Measurements from ENCODE around the gene PAAF1.
A peak's percentile ranks its signal among the peaks of the same experiment; 100 is the strongest.
"Not testable (repeated sequence)": the region's sequence is repeated elsewhere in the genome, so short reads cannot be mapped to it uniquely, and the experiment has no call there.

Gene PAAF1

DNA sequence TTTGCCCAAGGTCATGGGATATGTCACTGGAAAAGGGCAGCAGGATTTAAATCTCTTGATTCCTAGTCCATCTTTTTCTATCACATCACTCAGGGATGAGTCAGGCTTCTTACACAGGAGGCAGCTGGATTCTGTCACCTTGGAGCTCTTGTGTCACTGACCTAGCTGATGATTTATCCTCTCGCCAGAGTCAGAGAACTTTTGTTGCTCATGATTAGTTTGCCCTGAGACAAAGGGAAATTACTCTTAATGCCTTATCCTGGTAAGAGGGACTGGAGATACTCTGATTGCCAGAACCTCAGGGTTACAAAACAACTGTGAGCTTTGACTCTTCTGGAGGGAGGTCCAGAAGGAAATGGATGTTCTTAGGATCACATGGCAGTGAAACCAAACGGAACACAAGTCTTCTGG is 10.2 kb upstream of the PAAF1 start:
- DNase-seq (ENCODE audit: low read depth) = no peak

DNA sequence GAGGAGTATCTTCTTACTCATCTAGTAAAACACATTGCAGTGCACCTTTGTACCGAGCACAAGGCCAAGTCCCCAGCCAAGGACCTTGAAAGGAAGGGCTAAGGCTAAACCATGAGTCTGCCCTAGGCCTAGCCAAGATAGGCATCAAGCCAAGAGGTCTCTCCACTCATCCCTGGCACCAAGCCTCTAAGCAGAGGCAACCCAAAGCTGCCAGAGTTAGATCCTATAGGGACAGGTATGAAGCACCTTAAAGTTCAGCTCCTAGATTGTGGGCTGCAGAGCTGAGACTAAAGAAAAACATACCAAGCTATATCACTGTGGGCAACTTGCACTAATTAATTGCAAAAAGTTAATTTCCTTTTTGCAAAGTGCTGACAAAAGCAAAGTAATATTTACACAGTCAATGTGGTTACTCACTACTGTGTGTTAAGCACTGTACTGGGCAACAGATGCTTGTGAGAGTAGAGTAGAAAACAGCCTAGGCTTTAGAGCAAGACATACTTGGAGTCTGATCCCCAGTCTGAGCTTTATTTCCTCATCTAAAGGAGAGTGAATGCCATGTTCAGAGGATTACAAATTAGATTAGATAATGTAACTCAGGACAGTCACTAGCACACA is 7.4 kb upstream of the PAAF1 start:
- TF ChIP-seq, protein P1, sequence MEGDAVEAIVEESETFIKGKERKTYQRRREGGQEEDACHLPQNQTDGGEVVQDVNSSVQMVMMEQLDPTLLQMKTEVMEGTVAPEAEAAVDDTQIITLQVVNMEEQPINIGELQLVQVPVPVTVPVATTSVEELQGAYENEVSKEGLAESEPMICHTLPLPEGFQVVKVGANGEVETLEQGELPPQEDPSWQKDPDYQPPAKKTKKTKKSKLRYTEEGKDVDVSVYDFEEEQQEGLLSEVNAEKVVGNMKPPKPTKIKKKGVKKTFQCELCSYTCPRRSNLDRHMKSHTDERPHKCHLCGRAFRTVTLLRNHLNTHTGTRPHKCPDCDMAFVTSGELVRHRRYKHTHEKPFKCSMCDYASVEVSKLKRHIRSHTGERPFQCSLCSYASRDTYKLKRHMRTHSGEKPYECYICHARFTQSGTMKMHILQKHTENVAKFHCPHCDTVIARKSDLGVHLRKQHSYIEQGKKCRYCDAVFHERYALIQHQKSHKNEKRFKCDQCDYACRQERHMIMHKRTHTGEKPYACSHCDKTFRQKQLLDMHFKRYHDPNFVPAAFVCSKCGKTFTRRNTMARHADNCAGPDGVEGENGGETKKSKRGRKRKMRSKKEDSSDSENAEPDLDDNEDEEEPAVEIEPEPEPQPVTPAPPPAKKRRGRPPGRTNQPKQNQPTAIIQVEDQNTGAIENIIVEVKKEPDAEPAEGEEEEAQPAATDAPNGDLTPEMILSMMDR (IDR thresholded peaks at IDR 0.05; ENCODE audit: control insufficient read depth, extremely low read depth, insufficient read depth) = no peak

More for the DNA sequence above, 10.2 kb upstream of the PAAF1 start:
- TF ChIP-seq, protein P1 (IDR thresholded peaks at IDR 0.05; ENCODE audit: control insufficient read depth, extremely low read depth, insufficient read depth) = no peak
- no peak overlapping the region for H3K4me3 ChIP-seq (ENCODE audit: low read depth, low read length)

DNA sequence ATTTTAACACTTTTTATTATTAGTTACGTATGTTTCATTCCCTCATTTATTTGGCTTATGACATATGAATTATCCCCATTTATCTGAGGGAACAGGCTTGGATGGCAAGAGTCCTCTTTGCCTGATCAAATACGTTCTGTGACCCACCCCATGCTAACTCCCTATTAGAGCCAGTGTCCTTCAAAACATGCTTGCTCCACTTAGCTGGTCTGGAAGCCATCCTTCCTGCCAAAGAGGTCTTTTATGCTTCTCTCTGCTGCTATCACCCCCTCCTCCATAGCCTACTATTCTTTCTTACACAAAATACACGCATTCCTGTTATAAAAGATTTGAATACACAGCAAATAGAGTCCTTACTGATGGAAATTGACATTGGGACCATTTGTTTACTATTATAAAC is 6.5 kb upstream of the PAAF1 start:
- TF ChIP-seq, protein P1 (IDR thresholded peaks at IDR 0.05; ENCODE audit: control insufficient read depth, extremely low read depth, insufficient read depth) = no peak
- no peak for DNase-seq (ENCODE audit: low read depth)
- H3K4me3 ChIP-seq (ENCODE audit: low read depth, low read length) = no peak overlapping the region

More for the DNA sequence above, 7.4 kb upstream of the PAAF1 start:
- peak; percentile 59 for DNase-seq (ENCODE audit: low read depth)
- no peak overlapping the region for H3K4me3 ChIP-seq (ENCODE audit: low read depth, low read length)

DNA sequence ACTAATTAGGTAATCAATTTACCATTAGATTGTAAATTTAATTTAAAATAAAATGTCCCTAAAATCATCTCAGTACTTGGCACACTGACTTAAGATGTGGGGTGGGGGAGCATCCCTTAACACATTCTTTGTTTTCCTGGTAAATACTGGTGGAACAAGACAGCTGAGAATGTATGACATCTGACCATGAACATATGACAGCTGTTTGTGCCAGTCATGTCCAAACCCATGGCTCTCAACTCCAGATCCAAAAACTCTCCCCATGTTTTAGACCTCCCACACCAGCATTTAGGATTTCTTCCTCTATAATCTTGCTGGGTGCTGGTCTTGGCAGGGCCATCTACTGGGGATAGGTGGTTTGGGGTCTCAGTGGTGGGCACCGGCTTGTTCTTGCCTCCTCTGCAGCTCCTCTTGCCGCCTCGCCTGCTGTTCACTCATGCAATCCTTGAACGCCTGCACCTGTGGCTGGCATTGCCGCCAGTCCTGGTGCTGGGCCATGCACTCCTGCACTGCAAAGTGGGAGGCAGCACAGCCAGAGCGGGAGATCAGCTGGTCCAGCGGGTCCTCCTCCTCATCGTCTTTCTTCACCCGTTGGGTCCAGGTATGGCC is 3.9 kb upstream of the PAAF1 start:
- H3K4me3 ChIP-seq (ENCODE audit: low read depth, low read length) = no peak overlapping the region
- DNase-seq (ENCODE audit: low read depth) = no peak
- TF ChIP-seq, protein P1 (IDR thresholded peaks at IDR 0.05; ENCODE audit: control insufficient read depth, extremely low read depth, insufficient read depth) = no peak

DNA sequence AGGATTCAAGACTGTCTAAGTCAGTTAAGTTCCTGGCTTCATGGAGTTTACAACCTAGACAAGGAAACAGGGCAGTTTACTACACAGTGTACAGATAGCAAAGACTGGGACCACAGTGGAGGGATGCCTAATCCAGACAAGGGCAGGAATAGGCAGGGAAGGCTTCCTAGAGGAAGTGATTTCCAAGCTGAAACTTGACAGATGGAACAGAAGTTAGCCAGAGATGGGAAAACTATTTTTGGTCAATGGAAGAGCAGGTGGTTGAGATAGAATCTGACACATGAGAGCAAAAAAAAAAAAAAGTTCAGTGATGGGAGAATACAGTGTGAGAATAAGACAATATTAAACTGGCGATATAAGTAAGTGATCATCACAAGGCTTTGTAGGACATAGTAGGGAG is 1.4 kb upstream of the PAAF1 start:
- H3K4me3 ChIP-seq (ENCODE audit: low read depth, low read length) = peak overlapping the region; percentile 92
- no peak for DNase-seq (ENCODE audit: low read depth)
- TF ChIP-seq, protein P1 (IDR thresholded peaks at IDR 0.05; ENCODE audit: control insufficient read depth, extremely low read depth, insufficient read depth) = no peak

DNA sequence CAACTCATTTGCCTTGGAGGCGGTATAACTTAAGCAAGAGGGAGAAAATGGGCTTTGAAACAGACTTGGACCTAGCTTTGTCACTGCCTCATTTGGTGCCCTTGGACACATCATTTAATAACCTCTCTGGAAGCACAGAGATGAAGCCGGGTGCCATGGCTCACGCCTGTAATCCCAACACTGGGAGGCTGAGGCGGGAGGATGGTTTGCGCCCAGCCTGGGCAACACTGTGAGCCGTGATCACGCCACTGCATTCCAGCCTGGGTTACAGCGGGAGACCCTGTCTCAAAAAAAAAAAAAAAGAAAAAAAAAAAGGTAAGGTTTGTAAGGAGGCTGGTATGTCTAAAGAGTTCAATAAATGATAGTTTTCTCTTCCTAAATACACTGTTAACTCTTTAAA is 959 bp upstream of the PAAF1 start:
- DNase-seq (ENCODE audit: low read depth) = no peak
- TF ChIP-seq, protein P1 (IDR thresholded peaks at IDR 0.05; ENCODE audit: control insufficient read depth, extremely low read depth, insufficient read depth) = no peak
- H3K4me3 ChIP-seq (ENCODE audit: low read depth, low read length) = peak overlapping the region; percentile 92

DNA sequence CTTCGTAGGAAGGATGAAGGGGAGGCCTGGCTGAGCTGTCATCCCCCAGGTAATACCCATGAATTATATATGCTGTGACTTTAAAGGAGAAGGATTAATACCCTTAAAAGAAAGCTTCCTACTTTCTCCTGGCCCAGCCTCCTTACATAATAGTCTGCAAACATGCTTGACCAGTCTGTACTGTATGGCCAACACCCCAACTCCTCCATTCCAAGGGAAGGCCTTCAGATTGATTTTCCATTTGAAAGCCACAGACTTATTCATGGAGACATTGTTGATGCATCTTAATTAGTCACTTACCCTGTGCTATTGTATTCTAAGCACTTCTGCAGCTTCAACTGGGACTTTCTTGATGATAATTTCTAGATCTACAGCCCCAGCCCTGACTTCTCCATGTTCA is 2.0 kb downstream of the PAAF1 start:
- no peak overlapping the region for H3K4me3 ChIP-seq (ENCODE audit: low read depth, low read length)
- DNase-seq (ENCODE audit: low read depth) = no peak
- TF ChIP-seq, protein P1 (IDR thresholded peaks at IDR 0.05; ENCODE audit: control insufficient read depth, extremely low read depth, insufficient read depth) = no peak

DNA sequence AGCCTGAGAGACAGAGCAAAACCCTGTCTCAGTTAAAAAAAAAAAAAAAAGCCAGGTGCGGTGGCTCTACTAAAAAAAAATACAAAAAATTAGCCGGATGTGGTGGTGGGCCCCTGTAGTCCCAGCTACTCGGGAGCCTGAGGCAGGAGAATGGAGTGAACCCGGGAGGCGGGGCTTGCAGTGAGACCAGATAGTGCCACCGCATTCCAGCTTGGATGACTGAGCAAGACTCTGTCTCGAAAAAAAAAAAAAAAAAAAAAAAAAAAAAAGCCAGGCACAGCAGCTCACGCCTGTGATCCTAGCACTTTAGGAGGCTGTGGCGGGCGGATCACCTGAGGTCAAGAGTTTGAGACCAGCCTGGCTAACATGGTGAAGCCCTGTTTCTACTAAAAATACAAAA is 3.6 kb downstream of the PAAF1 start:
- not testable (repeated sequence) for DNase-seq (ENCODE audit: low read depth); H3K4me3 ChIP-seq (ENCODE audit: low read depth, low read length)

Measured in LNCaP clone FGC (cell line).